Erythroblast (primary cell): ENCODE data around the gene CHST7.

Experiments used
- GATA1 ChIP-seq: IDR thresholded peaks from 2 replicates; pipeline ENCODE4 v1.6.1; 2011; ENCODE audit warnings: low read depth, mild to moderate bottlenecking, control low read depth, low read length, moderate library complexity
- POLR2A ChIP-seq: IDR thresholded peaks from 2 replicates; pipeline ENCODE4 v1.6.1; 2011; ENCODE audit warnings: mild to moderate bottlenecking, low read length

DNA sequence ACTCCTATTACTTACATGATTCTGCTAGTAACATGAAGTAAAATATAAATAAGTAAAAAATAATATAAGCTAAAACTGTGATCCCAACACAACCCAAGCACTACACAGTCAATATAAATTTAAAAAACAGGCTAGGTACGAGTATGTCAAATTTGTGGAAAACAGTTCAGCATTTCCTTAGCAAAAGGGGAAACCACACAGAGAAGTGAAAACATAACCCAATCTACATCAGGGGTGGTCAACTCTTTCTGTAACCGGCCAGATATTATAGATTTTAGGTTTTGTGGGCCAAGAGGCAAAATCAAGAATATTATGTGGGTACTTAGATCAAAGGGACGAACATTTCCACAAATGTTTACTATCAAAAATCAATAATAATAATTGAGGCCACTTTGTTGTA is 70.1 kb downstream of the CHST7 start:
- TF ChIP-seq POLR2A (no peak), GATA1 (no peak)
